ENCODE results near the gene P2RY8. TPM values are rescaled to one million over a fixed set of nuclear protein-coding genes. Genes with fewer than 3 reads are reported as not detected.

Gene P2RY8
- total RNA-seq, 1 experiment from 2014 or later: not detected

GRCh38 chrX:1555370-1555769 is 18.4 kb upstream of the P2RY8 start:
- BruUV-seq (replicated peaks): no TSS peak
- Mint-ChIP-seq H3K36me3 (ENCODE audit: insufficient read depth, unreplicated experiment) (no peaks in the 10 kb centered on the region), H3K27ac (ENCODE audit: unreplicated experiment) (no peak overlapping the region), H3K4me3 (ENCODE audit: unreplicated experiment) (no peak overlapping the region), H3K27me3 (ENCODE audit: insufficient read depth, unreplicated experiment) (peaks cover 6% of the 10 kb centered on the region), H3K4me1 (ENCODE audit: low read depth, unreplicated experiment) (no peaks in the 10 kb centered on the region), H3K9me3 (ENCODE audit: unreplicated experiment) (peaks cover 34% of the 10 kb centered on the region)
- Histone ChIP-seq H3K4me3 (ENCODE audit: low read depth, low read length) (no peak overlapping the region), H3K9me3 (peaks cover 8% of the 10 kb centered on the region; the same call in 1 of the 2 replicates), H3K36me3 (ENCODE audit: control insufficient read depth, insufficient read depth, low read length) (no peaks in the 10 kb centered on the region), H3K4me1 (no peaks in the 10 kb centered on the region), H3K27me3 (replicated peaks; ENCODE audit: control insufficient read depth, insufficient read depth, low read length) (no peaks in the 10 kb centered on the region)
- ChIA-PET POLR2A (no interaction called here), CTCF (no interaction called here)
- TF ChIP-seq CTCF (IDR thresholded peaks at IDR 0.05; ENCODE audit: insufficient read depth in 1 of 2, low read depth in 1 of 2, low read length in 1 of 2, severe bottlenecking in 1 of 2, unreplicated experiment in 1 of 2): no peak
- DNase-seq: no peak
- intact Hi-C loops (cut with micrococcal nuclease; ENCODE audit: unreplicated experiment): no loop called here

- intact Hi-C loops (cut with micrococcal nuclease; ENCODE audit: unreplicated experiment): no loop called here
- H3K4me1 ChIP-seq: no peaks in the 10 kb centered on the region
- H3K36me3 ChIP-seq (ENCODE audit: control insufficient read depth, insufficient read depth, low read length): no peaks in the 10 kb centered on the region
- Mint-ChIP-seq H3K9me3 (ENCODE audit: unreplicated experiment) (peaks cover 34% of the 10 kb centered on the region), H3K4me3 (ENCODE audit: unreplicated experiment) (no peak overlapping the region), H3K27me3 (ENCODE audit: insufficient read depth, unreplicated experiment) (peaks cover 6% of the 10 kb centered on the region), H3K4me1 (ENCODE audit: low read depth, unreplicated experiment) (no peaks in the 10 kb centered on the region), H3K27ac (ENCODE audit: unreplicated experiment) (no peak overlapping the region), H3K36me3 (ENCODE audit: insufficient read depth, unreplicated experiment) (no peaks in the 10 kb centered on the region)
- no TSS peak for BruUV-seq (replicated peaks)
- no peaks in the 10 kb centered on the region for H3K27me3 ChIP-seq (replicated peaks; ENCODE audit: control insufficient read depth, insufficient read depth, low read length)
- peaks cover 8% of the 10 kb centered on the region; the same call in 1 of the 2 replicates for H3K9me3 ChIP-seq
- no peak for TF ChIP-seq CTCF (IDR thresholded peaks at IDR 0.05; ENCODE audit: insufficient read depth in 1 of 2, low read depth in 1 of 2, low read length in 1 of 2, severe bottlenecking in 1 of 2, unreplicated experiment in 1 of 2)
- no peak overlapping the region for H3K4me3 ChIP-seq (ENCODE audit: low read depth, low read length)
- ChIA-PET CTCF (no interaction called here), POLR2A (no interaction called here)
- DNase-seq: no peak
Measured at GRCh38 chrX:1554469-1555210, 17.7 kb upstream of the P2RY8 start.

- intact Hi-C loops (cut with micrococcal nuclease; ENCODE audit: unreplicated experiment): no loop called here
- Histone ChIP-seq H3K4me3 (ENCODE audit: low read depth, low read length) (no peak overlapping the region), H3K9me3 (peaks cover 5% of the 10 kb centered on the region; the same call in 1 of the 2 replicates), H3K4me1 (no peaks in the 10 kb centered on the region), H3K36me3 (ENCODE audit: control insufficient read depth, insufficient read depth, low read length) (no peaks in the 10 kb centered on the region), H3K27me3 (replicated peaks; ENCODE audit: control insufficient read depth, insufficient read depth, low read length) (no peaks in the 10 kb centered on the region)
- Mint-ChIP-seq H3K9me3 (ENCODE audit: unreplicated experiment) (peaks cover 15% of the 10 kb centered on the region), H3K27ac (ENCODE audit: unreplicated experiment) (no peak overlapping the region), H3K4me3 (ENCODE audit: unreplicated experiment) (no peak overlapping the region), H3K4me1 (ENCODE audit: low read depth, unreplicated experiment) (no peaks in the 10 kb centered on the region), H3K36me3 (ENCODE audit: insufficient read depth, unreplicated experiment) (no peaks in the 10 kb centered on the region), H3K27me3 (ENCODE audit: insufficient read depth, unreplicated experiment) (peaks cover 6% of the 10 kb centered on the region)
- CTCF ChIA-PET: no interaction called here
- no TSS peak for BruUV-seq (replicated peaks)
- POLR2A ChIA-PET: no interaction called here
- no peak for TF ChIP-seq CTCF (IDR thresholded peaks at IDR 0.05; ENCODE audit: insufficient read depth in 1 of 2, low read depth in 1 of 2, low read length in 1 of 2, severe bottlenecking in 1 of 2, unreplicated experiment in 1 of 2)
- DNase-seq: no peak
Measured at GRCh38 chrX:1551959-1552546, 15.1 kb upstream of the P2RY8 start.
